GM18520 (cell line): Measurements from ENCODE around the gene LRRC26.
A peak's percentile ranks its signal among the peaks of the same experiment; 100 is the strongest.

Experiments
- ATAC-seq: cut with Tn5 transposase; IDR thresholded peaks from one replicate; pipeline ENCODE4 v1.9.1; 2021; ENCODE audit not compliant: unreplicated experiment

The LRRC26 gene

GRCh38 chr9:137169896-137170358 is at the start of gene LRRC26:
Gene LRRC26, minus strand, starts transcription at chr9:137170051. Its CDS starts 108 bp downstream, at chr9:137169943.
- ATAC-seq = no peak

- no peak for ATAC-seq
Observed at GRCh38 chr9:137218754-137219271, 49.0 kb upstream of the LRRC26 start.

DNA sequence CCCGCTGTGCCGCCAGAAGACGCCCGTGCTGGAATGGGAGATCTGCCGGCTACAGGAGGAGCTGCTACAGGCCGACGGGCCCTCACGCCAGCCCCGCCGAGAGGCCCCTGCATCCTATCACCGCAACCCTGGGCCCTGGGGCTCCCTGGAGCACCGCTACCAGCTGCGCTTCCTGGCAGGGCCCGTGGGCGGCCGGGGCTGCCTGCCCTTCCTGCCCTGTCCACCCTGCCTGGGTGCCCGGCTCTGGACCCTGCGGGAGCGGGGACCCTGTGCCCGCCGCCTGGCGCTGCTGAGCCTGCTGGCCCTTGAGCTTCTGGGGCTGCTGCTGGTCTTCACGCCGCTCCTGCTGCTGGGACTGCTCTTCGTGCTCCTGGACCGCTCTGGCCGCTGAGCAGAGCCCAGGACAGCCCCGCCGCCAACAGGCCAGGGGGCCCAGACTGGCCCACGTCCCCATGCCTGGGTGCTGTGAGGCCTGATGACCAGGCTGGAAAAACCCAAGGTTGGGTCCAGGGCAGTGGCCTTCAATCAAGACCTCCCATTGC is 48.4 kb upstream of the LRRC26 start:
- ATAC-seq = no peak

DNA sequence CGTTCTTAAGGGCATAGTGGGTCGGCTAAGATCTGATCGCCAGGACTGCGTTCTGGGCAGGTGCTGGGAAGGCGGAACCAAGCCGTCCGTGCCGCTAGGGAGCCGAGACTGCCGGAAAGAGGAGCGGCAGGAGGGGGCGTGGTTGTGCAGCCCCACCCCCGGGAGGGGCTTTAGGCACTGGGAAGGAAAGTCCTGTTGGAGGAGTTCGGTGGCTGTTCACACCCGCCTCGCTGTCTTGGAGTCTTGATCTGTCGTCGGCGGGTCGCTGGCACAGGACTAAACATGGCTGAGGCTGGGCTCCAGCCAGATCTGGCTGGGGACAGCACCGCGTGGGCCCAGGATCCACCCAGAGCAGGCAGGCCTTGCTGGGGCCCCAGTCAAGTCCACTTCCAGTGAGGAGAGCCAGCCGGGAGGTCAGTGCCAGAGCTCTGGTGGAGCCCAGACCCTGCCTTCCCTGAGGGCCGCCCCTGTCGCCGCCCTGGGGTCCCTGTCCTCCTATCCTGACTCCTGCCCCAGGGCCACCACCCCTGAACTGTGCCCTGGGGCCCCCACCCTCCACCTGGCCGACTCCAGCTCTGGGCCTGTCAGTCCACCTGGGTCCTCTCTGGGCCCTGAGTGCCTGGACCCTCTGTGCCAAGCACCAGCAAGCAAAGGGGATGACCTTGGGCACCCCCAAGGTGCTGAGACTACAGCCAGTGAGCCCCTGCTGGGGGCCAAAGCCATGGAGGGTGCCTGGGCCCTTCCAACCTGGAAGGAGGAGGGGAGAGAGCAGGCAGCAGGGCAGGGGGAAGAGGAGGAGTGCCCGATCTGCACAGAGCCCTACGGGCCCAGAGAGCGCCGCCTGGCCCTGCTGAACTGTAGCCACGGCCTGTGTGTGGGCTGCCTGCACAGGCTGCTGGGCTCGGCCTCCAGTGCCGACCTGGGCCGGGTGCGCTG is 47.7 kb upstream of the LRRC26 start:
- no peak for ATAC-seq

DNA sequence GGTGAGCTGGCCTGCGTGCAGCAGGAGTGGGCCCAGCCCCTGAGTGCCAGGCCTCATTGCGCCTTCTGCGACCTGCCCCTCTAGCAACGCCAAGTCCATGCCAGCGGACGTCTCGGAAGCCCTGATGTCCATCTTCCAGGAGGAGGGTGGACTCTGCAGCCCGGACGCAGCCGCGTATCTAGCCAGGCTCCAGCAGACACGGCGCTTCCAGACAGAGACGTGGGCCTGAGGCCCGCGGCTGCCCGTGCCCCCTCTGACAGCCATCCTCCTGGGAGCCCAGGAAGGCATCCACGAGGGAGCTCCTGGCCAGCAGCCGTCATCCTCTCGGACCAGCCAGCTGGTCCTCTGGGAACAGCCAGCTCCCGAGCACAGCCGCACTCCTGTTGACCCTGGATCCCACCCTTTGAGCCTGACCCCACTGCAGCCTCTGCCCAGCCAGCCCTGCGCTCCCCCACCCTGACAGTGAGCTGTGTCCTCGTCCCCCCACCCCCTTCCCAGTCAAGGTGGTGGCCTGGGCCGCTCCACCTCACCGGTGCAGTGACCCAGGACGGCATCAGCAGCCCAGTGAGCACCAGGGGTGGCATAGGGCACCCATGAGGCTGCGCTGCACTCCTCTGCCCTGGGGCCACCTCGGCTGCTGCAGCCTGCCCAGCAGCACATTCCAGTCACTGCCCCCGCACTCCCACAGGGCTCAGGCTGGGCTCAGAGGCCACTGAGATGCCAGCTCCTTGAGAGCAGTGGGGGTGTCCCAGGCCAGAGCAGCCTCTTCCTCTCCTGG is 46.5 kb upstream of the LRRC26 start:
- no peak for ATAC-seq

DNA sequence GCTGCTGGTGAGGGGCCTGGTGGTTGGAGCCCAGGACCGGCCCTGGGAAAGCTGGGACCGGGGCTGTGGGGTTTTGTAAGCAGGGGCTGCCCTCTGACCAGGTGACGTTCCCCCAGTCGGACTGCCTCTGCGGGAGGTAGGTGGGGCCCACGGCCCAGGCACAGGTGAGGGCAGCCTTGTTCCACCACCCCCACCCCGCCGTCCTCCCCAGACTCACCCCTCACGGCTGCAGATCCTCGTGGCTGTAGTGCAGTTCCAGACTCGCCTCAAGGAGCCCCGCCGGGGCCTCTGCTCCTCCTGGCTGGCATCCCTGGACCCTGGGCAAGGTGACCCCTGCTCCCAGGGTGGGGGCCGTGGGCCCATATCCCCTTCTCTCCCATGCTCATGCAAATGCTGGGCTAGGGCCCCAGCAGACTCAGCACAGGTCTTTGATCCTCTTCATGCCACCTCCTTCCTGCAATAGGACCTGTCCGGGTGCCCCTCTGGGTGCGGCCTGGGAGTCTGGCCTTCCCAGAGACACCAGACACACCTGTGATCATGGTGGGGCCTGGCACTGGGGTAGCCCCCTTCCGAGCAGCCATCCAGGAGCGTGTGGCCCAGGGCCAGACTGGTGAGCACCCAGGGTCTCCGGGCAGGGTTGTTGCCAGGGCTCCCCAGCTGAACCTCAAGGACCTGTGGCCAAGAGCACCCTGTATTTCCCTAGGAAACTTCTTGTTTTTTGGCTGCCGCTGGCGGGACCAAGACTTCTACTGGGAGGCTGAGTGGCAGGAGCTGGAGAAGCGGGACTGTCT is 45.5 kb upstream of the LRRC26 start:
- no peak for ATAC-seq

- ATAC-seq = no peak
Observed at GRCh38 chr9:137214620-137215019, 44.8 kb upstream of the LRRC26 start.

- no peak for ATAC-seq
Observed at GRCh38 chr9:137213160-137214060, 43.6 kb upstream of the LRRC26 start.

GRCh38 chr9:137212520-137212919 is 42.7 kb upstream of the LRRC26 start:
- ATAC-seq = no peak

- no peak for ATAC-seq
Observed at GRCh38 chr9:137211532-137211931, 41.7 kb upstream of the LRRC26 start.

DNA sequence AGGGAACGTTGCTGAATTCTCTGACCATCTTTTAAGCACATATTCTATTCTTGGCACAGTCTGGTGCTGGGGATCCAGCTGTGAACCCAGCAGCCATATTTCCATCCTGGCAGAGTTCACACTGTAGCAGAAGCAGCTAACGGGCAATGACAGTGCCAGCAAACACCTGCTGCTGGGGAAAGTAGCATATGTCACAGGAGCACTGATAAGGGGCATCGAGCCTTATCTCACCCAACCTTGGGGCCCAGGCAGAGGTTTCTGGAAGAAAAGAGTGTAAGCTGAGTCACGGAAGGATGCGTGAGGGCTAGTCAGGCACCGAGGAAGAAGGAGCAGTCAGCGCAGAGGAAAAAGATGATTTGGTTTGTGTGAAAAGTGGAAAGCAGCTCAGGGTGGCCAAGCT is 36.8 kb upstream of the LRRC26 start:
- no peak for ATAC-seq

GRCh38 chr9:137205126-137206069 is 35.5 kb upstream of the LRRC26 start, which contains the start of the genes NDOR1 and TMEM203:
Gene NDOR1, plus strand, starts transcription at chr9:137205700. Its CDS starts 78 bp downstream, at chr9:137205778.
Gene TMEM203, minus strand, starts transcription at chr9:137205648. Its CDS starts 234 bp downstream, at chr9:137205414.
- peak; percentile 31 for ATAC-seq

DNA sequence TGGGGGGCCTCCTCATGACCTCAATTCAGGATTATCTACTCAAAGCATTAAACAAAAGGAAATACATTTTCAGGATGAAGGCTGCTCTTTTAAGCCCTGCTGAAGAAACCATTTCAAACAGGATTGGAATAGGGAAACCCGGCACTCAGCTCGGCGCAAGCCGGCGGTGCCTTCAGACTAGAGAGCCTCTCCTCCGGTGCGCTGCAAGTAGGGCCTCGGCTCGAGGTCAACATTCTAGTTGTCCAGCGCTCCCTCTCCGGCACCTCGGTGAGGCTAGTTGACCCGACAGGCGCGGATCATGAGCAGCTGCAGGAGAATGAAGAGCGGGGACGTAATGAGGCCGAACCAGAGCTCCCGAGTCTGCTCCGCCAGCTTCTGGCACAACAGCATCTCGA is 34.9 kb upstream of the LRRC26 start:
- no peak for ATAC-seq

- no peak for ATAC-seq
Observed at GRCh38 chr9:137202966-137203365, 33.1 kb upstream of the LRRC26 start.

- no peak for ATAC-seq
Observed at GRCh38 chr9:137201205-137201868, 31.5 kb upstream of the LRRC26 start.

DNA sequence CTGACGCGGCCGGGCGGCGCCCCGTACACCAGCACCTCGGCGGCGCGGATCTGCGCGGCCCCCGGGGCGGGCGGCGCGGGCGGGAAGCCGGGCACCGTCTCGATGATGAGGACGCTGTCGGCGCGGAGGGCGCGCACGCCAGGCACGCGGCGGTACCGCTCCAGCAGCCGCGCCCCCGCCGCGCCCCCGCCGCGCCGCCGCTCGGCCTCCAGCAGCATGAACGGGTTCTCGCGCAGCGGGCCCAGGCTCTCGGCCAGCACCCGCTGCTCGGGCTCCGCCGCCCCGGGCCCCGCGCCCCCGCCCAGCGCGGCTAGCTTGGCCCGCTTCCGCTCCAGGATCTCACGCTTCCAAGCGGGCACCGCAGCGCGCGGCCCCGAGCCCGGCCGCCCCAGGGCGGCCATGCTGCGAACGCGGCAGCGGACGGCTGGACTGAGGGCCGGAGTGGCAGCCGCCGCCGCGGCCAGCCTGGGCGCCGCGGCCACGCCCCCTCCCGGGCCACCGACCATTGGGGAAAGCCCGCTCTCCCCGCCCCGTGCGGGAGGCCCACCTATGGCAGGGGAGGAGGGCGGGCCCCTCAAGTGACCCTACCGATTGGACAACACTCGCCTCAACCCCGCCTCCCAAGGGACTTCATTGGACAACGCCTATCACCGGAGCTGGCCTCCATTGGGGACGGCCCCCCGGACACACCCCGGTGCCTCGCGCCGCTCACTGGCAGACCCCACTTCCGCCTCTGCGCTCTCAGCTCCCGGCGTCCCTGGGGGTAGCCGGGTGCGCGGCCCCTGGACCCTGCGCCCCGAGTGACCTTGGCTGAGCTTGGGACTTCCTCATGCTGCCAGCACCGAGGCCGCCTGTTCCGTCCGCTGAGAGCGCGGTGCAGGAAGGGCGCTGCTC is 30.7 kb upstream of the LRRC26 start, which contains the start of gene TPRN:
Gene TPRN (minus strand): TSS at position 431 of the 894 bp plus-strand sequence. CDS start 30 bp downstream, at position 401.
- peak; percentile 88 for ATAC-seq
